GM19372 (cell line): ENCODE data around the gene MYO1E.

Experiments
- ATAC-seq: cut with Tn5 transposase; IDR thresholded peaks from one replicate; pipeline ENCODE4 v1.9.1; 2021; ENCODE audit warnings: mild to moderate bottlenecking, low read depth, moderate library complexity; ENCODE audit not compliant: unreplicated experiment

Gene MYO1E

DNA sequence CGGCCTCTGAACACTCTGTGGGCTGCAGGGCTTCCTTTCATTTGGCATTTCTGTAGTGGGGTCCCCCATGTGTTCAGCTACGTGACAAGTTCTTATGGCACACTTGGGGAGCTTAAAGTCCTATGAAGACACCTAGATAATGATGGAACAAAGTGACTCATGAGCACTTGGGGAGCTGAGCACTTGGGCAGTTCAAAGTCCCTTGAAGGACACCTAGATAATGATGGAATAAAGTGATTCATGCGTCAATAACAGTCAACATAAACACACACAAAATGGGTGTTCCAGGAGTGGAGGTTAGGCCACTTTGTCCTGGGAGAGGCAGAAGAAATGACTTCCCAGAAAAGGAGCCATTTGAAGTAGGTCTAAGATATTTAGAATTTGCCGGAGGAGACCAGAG lies 99.4 kb downstream of the MYO1E start:
- ATAC-seq, result no peak

GRCh38 chr15:59271595-59272201 lies 101.0 kb downstream of the MYO1E start:
- ATAC-seq, result no peak

DNA sequence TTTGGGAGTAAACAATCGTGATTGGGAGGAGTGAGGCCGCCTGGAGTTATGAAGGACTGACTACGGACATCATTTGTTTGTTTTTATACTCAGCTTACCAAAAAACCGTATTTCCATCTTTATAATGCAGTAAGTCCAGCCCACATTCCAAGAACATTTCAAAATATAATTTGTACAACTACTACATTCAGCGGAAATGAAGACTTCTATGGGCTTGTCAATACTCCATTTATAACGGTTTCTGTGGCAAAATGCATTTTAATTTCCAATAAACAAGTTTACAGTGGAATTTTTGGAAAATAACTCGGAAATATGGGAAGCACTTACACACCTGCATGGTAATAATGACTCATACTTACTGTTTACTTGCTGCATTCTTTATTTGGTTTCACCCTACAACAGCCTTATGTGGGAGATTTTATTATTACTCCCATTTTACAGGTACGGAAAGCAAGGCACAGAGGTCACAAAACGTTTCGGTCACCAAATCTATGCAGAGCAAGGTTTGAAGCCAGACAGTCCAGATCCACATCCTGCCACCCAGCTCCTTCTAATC lies 103.7 kb downstream of the MYO1E start:
- no peak for ATAC-seq

- ATAC-seq, result no peak
Observed at GRCh38 chr15:59268168-59268851, 104.4 kb downstream of the MYO1E start.

DNA sequence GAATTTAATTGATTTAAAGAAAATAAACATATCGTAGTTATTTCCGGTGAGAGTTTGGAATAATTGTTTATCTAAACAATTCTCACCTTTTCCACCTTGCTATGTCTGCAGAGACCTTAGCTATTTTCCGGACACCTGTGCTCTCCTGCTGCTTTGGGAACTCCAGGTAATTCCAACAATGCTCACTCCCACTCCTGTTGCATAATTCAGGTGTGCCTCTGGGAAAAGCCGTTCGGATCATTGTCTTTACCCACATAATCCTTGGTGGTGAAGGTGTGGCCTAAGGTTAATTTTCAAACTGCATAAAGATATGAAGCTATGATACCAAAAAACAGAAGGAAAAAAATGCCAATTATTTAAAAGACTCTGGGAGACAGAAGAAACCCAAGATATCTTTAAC lies 106.6 kb downstream of the MYO1E start:
- no peak for ATAC-seq

DNA sequence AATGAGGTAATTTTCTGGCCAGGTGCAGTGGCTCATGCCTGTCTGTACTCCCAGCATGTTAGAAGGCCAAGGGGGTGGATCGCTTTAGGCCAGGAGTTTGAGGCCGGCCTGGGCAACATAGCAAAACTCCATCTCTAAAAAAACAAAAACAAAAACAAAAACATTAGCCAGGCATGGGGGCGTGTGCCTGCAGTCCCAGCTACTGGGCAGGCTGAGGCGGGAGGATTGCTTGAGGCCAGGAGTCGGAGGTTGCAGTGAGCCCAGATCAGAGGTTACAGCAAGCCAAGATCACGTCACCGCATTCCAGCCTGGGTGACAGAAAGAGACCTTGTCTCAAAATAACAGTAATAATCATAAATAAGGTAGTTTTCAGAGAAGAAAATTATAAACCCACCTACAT lies 110.4 kb downstream of the MYO1E start:
- ATAC-seq, result no peak

- ATAC-seq, result no peak
Observed at GRCh38 chr15:59260090-59260489, 112.6 kb downstream of the MYO1E start.

GRCh38 chr15:59259137-59259943 lies 113.3 kb downstream of the MYO1E start:
- peak; percentile 46 for ATAC-seq

- no peak for ATAC-seq
Observed at GRCh38 chr15:59258317-59258716, 114.4 kb downstream of the MYO1E start.

- ATAC-seq, result no peak
Observed at GRCh38 chr15:59257140-59257539, 115.5 kb downstream of the MYO1E start.

- no peak for ATAC-seq
Observed at GRCh38 chr15:59256482-59256881, 116.2 kb downstream of the MYO1E start.

DNA sequence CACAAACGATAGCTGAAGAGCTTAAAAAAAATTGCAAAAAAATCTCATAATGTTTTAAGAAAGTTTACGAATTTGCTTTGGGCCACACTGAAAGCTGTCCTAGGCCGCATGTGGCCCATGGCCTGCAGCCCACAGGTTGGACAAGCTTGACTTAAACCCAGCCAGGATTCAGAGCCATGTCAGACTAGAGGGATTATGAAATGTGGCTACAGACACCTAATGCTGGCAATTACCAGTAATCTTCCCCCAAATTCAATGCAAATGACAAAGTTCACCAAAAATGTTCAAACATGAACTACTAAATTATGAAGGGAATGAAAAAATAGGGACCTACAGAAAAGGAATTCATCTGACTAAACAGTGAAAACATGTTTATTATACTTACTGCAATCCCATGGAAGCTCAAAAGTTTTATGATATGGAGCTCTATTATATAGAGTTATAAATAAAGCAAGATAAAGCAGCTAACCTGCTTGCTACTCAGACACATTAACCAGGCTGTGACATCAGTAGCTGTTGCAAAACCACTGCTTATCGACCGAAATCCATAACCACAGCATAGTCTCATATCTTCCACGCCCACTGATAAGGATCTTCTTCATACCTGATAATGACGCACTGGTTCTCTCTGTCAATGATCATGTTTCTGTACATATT lies 116.9 kb downstream of the MYO1E start:
- ATAC-seq, result no peak

DNA sequence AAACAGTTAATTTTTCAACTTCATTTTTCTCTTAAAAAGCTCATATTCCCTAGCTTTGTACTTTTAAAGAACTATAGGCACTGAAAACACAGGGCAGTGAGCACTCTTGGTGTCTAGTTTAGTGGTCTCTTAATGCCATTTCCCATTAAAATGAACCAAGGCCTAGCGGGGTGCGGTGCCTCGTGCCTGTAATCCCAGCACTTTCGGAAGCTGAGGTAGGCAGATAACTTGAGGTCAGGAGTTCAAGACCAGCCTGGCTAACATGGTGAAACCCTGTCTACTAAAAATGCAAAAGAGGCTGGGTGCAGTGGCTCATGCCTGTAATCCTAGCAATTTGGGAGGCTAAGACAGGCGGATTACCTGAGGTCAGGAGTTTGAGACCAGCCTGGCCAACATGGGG lies 120.5 kb downstream of the MYO1E start:
- ATAC-seq, result no peak

GRCh38 chr15:59251001-59251845 lies 121.4 kb downstream of the MYO1E start:
- ATAC-seq, result peak; percentile 45

GRCh38 chr15:59250249-59250648 lies 122.4 kb downstream of the MYO1E start:
- ATAC-seq, result no peak

- ATAC-seq, result no peak
Observed at GRCh38 chr15:59249816-59250215, 122.9 kb downstream of the MYO1E start.

- no peak for ATAC-seq
Observed at GRCh38 chr15:59247364-59247763, 125.3 kb downstream of the MYO1E start.

DNA sequence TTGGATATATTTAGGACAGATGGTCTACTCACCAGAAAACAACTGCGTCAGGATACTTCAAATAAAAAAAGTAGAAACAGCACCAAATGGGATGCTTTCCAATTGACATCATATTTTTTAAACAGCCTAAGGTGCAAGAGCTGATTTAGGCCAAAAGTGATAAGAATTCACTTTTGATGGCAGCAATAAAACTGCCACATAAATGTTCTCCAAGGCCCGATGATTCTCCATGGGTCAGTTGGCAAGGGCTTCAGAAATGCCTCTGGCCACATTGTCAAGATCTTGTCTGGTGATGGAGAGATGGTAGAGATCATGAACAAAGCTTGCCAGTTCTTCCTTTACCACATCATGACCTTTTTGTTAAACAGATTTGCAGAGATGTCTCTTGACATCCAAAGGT lies 127.1 kb downstream of the MYO1E start:
- ATAC-seq, result no peak

- peak; percentile 89 for ATAC-seq
Observed at GRCh38 chr15:59244337-59244736, 128.3 kb downstream of the MYO1E start.

DNA sequence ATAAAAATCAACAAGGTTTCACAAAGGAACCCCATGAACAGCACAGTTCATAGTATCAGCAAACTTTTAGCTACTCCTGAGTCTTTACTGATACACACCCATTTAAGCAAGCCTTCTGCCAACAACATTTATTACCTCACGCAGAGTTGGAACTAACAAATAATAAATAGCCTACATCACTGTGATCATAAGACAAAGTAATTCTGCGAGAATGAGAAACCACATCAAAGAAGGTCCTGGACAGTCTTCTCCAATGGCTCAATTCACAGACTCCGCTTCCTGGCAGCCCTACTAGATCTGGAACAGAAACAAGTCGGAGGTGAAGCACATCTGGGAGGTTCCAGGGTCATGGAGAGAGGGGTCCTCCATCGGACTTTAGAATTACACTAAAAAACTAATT lies 129.0 kb downstream of the MYO1E start:
- ATAC-seq, result no peak
